OCI-LY3 (cell line): ENCODE results near the gene NLK.

Source experiments
- CTCF ChIP-seq: fragments of 200-600, 300-600 bp; sonication (generic); IDR thresholded peaks from 2 replicates; pipeline ENCODE4 v1.5.1; 2014; ENCODE audit warnings: antibody characterized with exemption, low read length, low read depth
- EZH2phosphoT487 ChIP-seq: fragments of 200-600 bp; shearing (Covaris generic); IDR thresholded peaks from 2 replicates; pipeline ENCODE4 v1.6.1; 2018; ENCODE audit warnings: antibody characterized with exemption, mixed run types, low read depth

GRCh38 chr17:28119560-28119959 is 77.1 kb downstream of the NLK start:
- no peak for TF ChIP-seq EZH2phosphoT487
- no peak for TF ChIP-seq CTCF
